Kidney (tissue), 14 donors: Measurements from ENCODE around the gene PRKAR2A. TPM values are rescaled to one million over a fixed set of nuclear protein-coding genes. Genes with fewer than 3 reads are reported as not detected.

Source experiments
- DNase-seq, 5 donors: peaks; one replicate each; pipeline ENCODE4 v3.0.0-alpha.2; 2013 to 2020
- FAIRE-seq: peaks from 2 replicates; lab custom pipeline; 2012; peaks lifted over from hg19 to GRCh38; lab: Jason Lieb, UNC
- H3K27ac ChIP-seq, 2 donors: one replicate each; pipeline ENCODE4 v1.7.0; 2013; ENCODE audit warnings: low read depth in 2 of 2, low read length in 2 of 2, inconsistent platforms in 1 of 2
- H3K27me3 ChIP-seq: one replicate; pipeline ENCODE4 v1.7.1; 2013; ENCODE audit warnings: low read length, inconsistent platforms; ENCODE audit not compliant: control insufficient read depth, insufficient read depth
- H3K36me3 ChIP-seq, 3 donors: one replicate each; pipeline versions ENCODE4 v1.7.0 to v1.7.1; 2013; ENCODE audit warnings: low read length in 3 of 3, control low read depth in 1 of 3, inconsistent platforms in 1 of 3; ENCODE audit not compliant: insufficient read depth in 3 of 3, control insufficient read depth in 2 of 3
- H3K4me1 ChIP-seq, 3 donors: one replicate each; pipeline versions ENCODE4 v1.7.0 to v1.7.1; 2013; ENCODE audit warnings: low read length in 3 of 3, inconsistent platforms in 1 of 3, low read depth in 1 of 3; ENCODE audit not compliant: control insufficient read depth in 2 of 3, insufficient read depth in 2 of 3
- H3K4me3 ChIP-seq, 3 donors: one replicate each; pipeline versions ENCODE4 v1.7.0 to v1.8.1; 2013; ENCODE audit warnings: low read length in 3 of 3, control low read depth in 1 of 3, inconsistent platforms in 1 of 3
- H3K9ac ChIP-seq, 3 donors: one replicate each; pipeline versions ENCODE4 v1.7.0 to v1.7.1; 2013; ENCODE audit warnings: low read length in 3 of 3, control low read depth in 1 of 3, inconsistent platforms in 1 of 3
- H3K9me3 ChIP-seq, 3 donors: one replicate each; pipeline versions ENCODE4 v1.7.0 to v1.7.1; 2013; ENCODE audit warnings: low read length in 3 of 3, control low read depth in 1 of 3, inconsistent platforms in 1 of 3; ENCODE audit not compliant: control insufficient read depth in 2 of 3, insufficient read depth in 1 of 3
- CTCF ChIP-seq: IDR thresholded peaks from 3 replicates; pipeline ENCODE4 v1.5.1; 2012; ENCODE audit warnings: mild to moderate bottlenecking, moderate library complexity, borderline replicate concordance; ENCODE audit not compliant: insufficient read depth; ENCODE audit errors: extremely low read depth
- intact Hi-C: fragments of 100-400 bp; cut with DNase I; formaldehyde crosslinking; loops from one replicate; pipeline ENCODE4 v1.11.1; 2022
- polyA plus RNA-seq: library from polyadenylated mRNA; stranded (reverse); fragments of 350-450 nt; fragmentation: Illumina TruSeq; extraction: RNeasy Lipid Tissue Mini Kit (QIAGEN cat#74804); gene quantifications from one replicate; pipeline ENCODE4 v1.2.3, GENCODE V29; 2014; ENCODE audit warnings: low read depth, low replicate concordance; ENCODE audit not compliant: insufficient read depth
- total RNA-seq: library from RNA; stranded (reverse); fragmentation: NEBNext Ultra II Directional; extraction: Animal tissue kit (Norgen Biotek cat#: 25700); gene quantifications from one replicate; pipeline ENCODE4 v1.2.1, GENCODE V29; 2021
- donor health status: control.
- donor health status: control.
- donor health status: control.
- donor health status: control.
- donor health status: control.
- donor health status: DM: yes; HTN: yes; CAD: no.
- donor health status: Normal renal cell carcinoma (clear cell type).

The PRKAR2A gene
- total and polyA plus RNA-seq, 2 donors from 2014 or later = 10.4 to 49.9 TPM

GRCh38 chr3:48852151-48852550 is 4.5 kb upstream of the PRKAR2A start:
- H3K27me3 ChIP-seq = no peaks in the 10 kb centered on the region
- peaks cover 0 to 2% (median 1%) of the 10 kb centered on the region in 3 donors for H3K36me3 ChIP-seq
- H3K9ac ChIP-seq = no peak overlapping the region
- H3K27ac ChIP-seq = no peak overlapping the region
- no peak overlapping the region for H3K4me3 ChIP-seq
- H3K9me3 ChIP-seq = no peaks in the 10 kb centered on the region
- DNase-seq (no peak), FAIRE-seq (no peak)
- no peaks in the 10 kb centered on the region for H3K4me1 ChIP-seq
- TF ChIP-seq CTCF = no peak
- intact Hi-C loops = no loop called here

GRCh38 chr3:48851407-48851806 is 3.7 kb upstream of the PRKAR2A start:
- Histone ChIP-seq H3K4me3 (no peak overlapping the region), H3K27ac (no peak overlapping the region), H3K27me3 (no peaks in the 10 kb centered on the region), H3K9me3 (no peaks in the 10 kb centered on the region), H3K36me3 (no peaks in the 10 kb centered on the region), H3K9ac (no peak overlapping the region), H3K4me1 (no peaks in the 10 kb centered on the region)
- TF ChIP-seq CTCF = no peak
- intact Hi-C loops = no loop called here
- DNase-seq = peak in 4 of 5 donors; percentile 54 to 72 (median 64)
- no peak for FAIRE-seq

GRCh38 chr3:48848816-48849515 is 1.3 kb upstream of the PRKAR2A start:
- Histone ChIP-seq H3K9me3 (no peaks in the 10 kb centered on the region), H3K27ac (no peak overlapping the region), H3K4me3 (no peak overlapping the region), H3K36me3 (no peaks in the 10 kb centered on the region), H3K9ac (no peak overlapping the region), H3K27me3 (no peaks in the 10 kb centered on the region), H3K4me1 (peaks cover 0 to 7% (median 0%) of the 10 kb centered on the region in 3 donors)
- intact Hi-C loops = no loop called here
- TF ChIP-seq CTCF = no peak
- DNase-seq = no peak
- FAIRE-seq = no peak
